Hepatocyte (in vitro differentiated cells): Measurements from ENCODE around the gene GSTA5. TPM values are rescaled to one million over a fixed set of nuclear protein-coding genes. Genes with fewer than 3 reads are reported as not detected.
"Not testable (repeated sequence)": the region's sequence is repeated elsewhere in the genome, so short reads cannot be mapped to it uniquely, and the experiment has no call there.

Source experiments
- DNase-seq: peaks from one replicate; pipeline ENCODE4 v3.0.0-alpha.2; 2016; ENCODE audit warnings: low spot score
- H2AFZ ChIP-seq: fragments of 200-600 bp; sonication (generic); 2 replicates; pipeline ENCODE4 v1.6.0; 2016; ENCODE audit warnings: antibody characterized with exemption, mild to moderate bottlenecking
- H3K27ac ChIP-seq: fragments of 200-600 bp; sonication (generic); 2 replicates; pipeline ENCODE4 v1.5.1; 2016; ENCODE audit warnings: mild to moderate bottlenecking
- H3K27me3 ChIP-seq: fragments of 200-600 bp; sonication (generic); 2 replicates; pipeline ENCODE4 v1.6.1; 2016
- H3K36me3 ChIP-seq: fragments of 200-600 bp; sonication (generic); replicated peaks from 2 replicates; pipeline ENCODE4 v1.5.1; 2016; ENCODE audit warnings: low read depth; ENCODE audit not compliant: insufficient read depth
- H3K4me1 ChIP-seq: fragments of 200-600 bp; sonication (generic); 2 replicates; pipeline ENCODE4 v1.5.1; 2016; ENCODE audit warnings: mild to moderate bottlenecking, moderate library complexity; ENCODE audit not compliant: insufficient read depth
- H3K4me2 ChIP-seq: fragments of 200-600 bp; sonication (generic); 2 replicates; pipeline ENCODE4 v1.6.0; 2016
- H3K4me3 ChIP-seq: fragments of 200-600 bp; sonication (generic); 2 replicates; pipeline ENCODE4 v1.5.1; 2016; ENCODE audit warnings: mild to moderate bottlenecking
- H3K79me2 ChIP-seq: fragments of 200-600 bp; sonication (generic); 2 replicates; pipeline ENCODE4 v1.6.0; 2017; ENCODE audit warnings: mild to moderate bottlenecking
- H3K9me2 ChIP-seq: fragments of 200-600 bp; sonication (generic); replicated peaks from 2 replicates; pipeline ENCODE4 v1.6.0; 2017; ENCODE audit warnings: mild to moderate bottlenecking; ENCODE audit not compliant: insufficient read depth
- H3K9me3 ChIP-seq: fragments of 200-600 bp; sonication (generic); 2 replicates; pipeline ENCODE4 v1.5.1; 2016; ENCODE audit warnings: low read depth, mild to moderate bottlenecking
- H4K20me1 ChIP-seq: fragments of 200-600 bp; sonication (generic); 2 replicates; pipeline ENCODE4 v1.6.0; 2016; ENCODE audit warnings: mild to moderate bottlenecking; ENCODE audit not compliant: insufficient read depth, poor library complexity, severe bottlenecking
- EZH2 ChIP-seq: fragments of 200-600 bp; sonication (generic); IDR thresholded peaks from 2 replicates; pipeline ENCODE4 v1.6.1; 2016; ENCODE audit warnings: antibody characterized with exemption, mild to moderate bottlenecking, borderline replicate concordance
- EZH2phosphoT487 ChIP-seq: fragments of 200-600 bp; sonication (generic); IDR thresholded peaks from one replicate; pipeline ENCODE4 v1.6.1; 2018; ENCODE audit warnings: antibody characterized with exemption, mild to moderate bottlenecking, low read depth, moderate library complexity; ENCODE audit not compliant: unreplicated experiment, severe bottlenecking
- WGBS: methylation state at CpG from one replicate; pipeline ENCODE4 v1.1.6; 2016; ENCODE audit warnings: low lambda C conversion rate; ENCODE audit errors: missing lambda C conversion rate; 5-methylcytosine and 5-hydroxymethylcytosine counted together
- polyA plus RNA-seq: library from polyadenylated mRNA; unstranded; fragments of >200 nt; fragmentation: Nextera tagmentation; extraction: Ambion mirVana; gene quantifications from 2 replicates; pipeline ENCODE4 v1.2.1, GENCODE V29; 2016
- total RNA-seq: library from RNA; depleted of rRNA; stranded (reverse); fragments of >200 nt; gene quantifications from 2 replicates; pipeline ENCODE4 v1.2.3, GENCODE V29; 2014
- TF ChIP-seq, protein P1 (sequence below): fragments of 200-600 bp; sonication (generic); IDR thresholded peaks from 2 replicates; pipeline ENCODE4 v1.5.1; 2016; ENCODE audit warnings: antibody characterized with exemption, mild to moderate bottlenecking; ENCODE audit not compliant: poor library complexity

The GSTA5 gene
- total and polyA plus RNA-seq, 2 experiments from 2014 or later, result not detected

DNA sequence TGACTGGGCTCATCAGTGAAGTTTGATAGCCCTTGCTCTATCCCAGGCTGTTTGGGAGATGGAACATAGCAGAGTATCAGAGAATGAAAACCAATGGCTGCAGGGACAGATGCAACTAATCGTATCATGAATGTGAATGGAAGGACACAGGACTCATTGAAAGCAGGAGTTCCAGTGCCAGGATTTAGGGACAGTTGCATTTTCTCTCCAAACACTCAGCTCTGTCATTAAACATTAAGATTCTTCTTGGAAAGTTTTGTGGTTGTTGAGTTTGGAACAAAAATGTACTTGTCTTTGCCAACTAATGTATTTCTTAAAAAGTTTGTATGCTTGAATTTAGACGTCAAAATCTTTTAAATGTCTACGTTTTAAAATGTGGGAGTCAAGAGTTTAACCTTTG is 31.0 kb upstream of the GSTA5 start:
- no peaks in the 10 kb centered on the region for H3K36me3 ChIP-seq
- H3K79me2 ChIP-seq, result no peaks in the 10 kb centered on the region
- no peak overlapping the region for H3K4me2 ChIP-seq
- TF ChIP-seq EZH2phosphoT487 (no peak), EZH2 (no peak)
- TF ChIP-seq, protein P1, sequence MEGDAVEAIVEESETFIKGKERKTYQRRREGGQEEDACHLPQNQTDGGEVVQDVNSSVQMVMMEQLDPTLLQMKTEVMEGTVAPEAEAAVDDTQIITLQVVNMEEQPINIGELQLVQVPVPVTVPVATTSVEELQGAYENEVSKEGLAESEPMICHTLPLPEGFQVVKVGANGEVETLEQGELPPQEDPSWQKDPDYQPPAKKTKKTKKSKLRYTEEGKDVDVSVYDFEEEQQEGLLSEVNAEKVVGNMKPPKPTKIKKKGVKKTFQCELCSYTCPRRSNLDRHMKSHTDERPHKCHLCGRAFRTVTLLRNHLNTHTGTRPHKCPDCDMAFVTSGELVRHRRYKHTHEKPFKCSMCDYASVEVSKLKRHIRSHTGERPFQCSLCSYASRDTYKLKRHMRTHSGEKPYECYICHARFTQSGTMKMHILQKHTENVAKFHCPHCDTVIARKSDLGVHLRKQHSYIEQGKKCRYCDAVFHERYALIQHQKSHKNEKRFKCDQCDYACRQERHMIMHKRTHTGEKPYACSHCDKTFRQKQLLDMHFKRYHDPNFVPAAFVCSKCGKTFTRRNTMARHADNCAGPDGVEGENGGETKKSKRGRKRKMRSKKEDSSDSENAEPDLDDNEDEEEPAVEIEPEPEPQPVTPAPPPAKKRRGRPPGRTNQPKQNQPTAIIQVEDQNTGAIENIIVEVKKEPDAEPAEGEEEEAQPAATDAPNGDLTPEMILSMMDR, result no peak
- H3K9me3 ChIP-seq, result no peaks in the 10 kb centered on the region
- no peaks in the 10 kb centered on the region for H3K9me2 ChIP-seq
- H3K27ac ChIP-seq, result no peak overlapping the region
- no peaks in the 10 kb centered on the region for H4K20me1 ChIP-seq
- 72% methylated on average over 3 of the region's 3 CpGs for WGBS
- H3K4me1 ChIP-seq, result no peaks in the 10 kb centered on the region
- H2AFZ ChIP-seq, result no peak overlapping the region
- H3K27me3 ChIP-seq, result no peaks in the 10 kb centered on the region
- no peak for DNase-seq
- no peak overlapping the region for H3K4me3 ChIP-seq

DNA sequence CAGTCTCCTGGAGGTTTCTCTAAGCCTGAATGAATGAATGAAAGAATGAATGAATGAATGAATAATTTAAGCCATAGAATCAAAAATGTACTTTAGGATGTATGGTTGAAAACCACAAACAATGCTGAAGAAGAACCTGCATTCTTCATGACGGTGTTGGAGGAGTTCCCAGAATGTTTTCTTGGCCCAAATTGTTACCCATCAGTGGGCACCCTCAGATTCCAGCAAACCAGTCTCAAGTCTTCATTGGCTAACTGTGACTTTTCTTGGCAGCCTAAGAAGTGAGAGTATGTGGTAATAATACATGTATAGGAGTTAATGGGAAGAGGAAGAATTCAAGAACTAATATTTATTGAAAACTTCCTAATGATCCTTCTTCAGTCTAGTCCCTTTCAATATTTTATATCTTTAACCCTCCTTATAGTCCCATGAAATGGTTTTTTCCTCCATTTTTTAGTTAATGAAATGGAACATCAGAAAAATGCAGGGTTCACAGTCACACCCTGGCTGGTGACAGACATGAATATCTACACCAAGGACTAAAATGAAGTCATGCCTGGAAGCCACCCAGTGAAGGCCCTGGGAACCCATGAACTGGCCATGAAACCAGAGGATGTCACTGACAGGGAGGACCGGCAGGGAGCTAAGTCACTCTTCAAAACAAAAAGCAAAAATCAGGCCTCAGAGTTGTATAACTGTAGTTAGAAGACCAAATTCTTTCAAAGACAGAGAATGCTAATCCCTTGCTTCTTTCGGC is 29.9 kb upstream of the GSTA5 start:
- H3K27ac ChIP-seq, DNase-seq, H4K20me1 ChIP-seq, H3K9me3 ChIP-seq, H3K9me2 ChIP-seq, H3K79me2 ChIP-seq, H3K27me3 ChIP-seq, H3K4me2 ChIP-seq, H3K36me3 ChIP-seq, H2AFZ ChIP-seq, H3K4me1 ChIP-seq, H3K4me3 ChIP-seq: not testable (repeated sequence)
- WGBS, result 95% methylated on average over 3 of the region's 3 CpGs

DNA sequence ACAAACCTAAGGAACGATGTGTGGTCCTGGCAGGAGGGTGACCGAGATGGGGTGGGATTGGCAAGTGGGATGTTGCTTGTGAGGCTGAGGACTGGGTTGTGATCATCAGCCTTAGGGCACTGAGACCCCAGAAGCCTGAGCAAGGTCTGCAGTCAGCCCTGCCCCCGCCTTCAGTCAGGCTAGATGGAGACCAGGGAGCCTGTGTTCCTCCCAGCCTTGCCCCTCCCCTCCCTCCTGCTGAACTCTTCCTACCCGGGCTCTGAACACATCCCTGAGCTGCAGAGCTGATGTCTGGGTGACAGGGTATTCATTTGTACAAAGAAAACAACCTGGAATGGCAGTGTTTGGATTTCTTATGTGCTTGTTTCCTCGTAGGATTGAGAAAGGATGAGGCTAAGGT is 28.3 kb upstream of the GSTA5 start:
- not testable (repeated sequence) for H3K9me2 ChIP-seq, H3K9me3 ChIP-seq, H2AFZ ChIP-seq, H3K27ac ChIP-seq, H4K20me1 ChIP-seq, H3K4me3 ChIP-seq, H3K36me3 ChIP-seq, H3K4me1 ChIP-seq, H3K27me3 ChIP-seq, H3K79me2 ChIP-seq, H3K4me2 ChIP-seq, DNase-seq
- WGBS, result 69% methylated on average over 5 of the region's 5 CpGs

DNA sequence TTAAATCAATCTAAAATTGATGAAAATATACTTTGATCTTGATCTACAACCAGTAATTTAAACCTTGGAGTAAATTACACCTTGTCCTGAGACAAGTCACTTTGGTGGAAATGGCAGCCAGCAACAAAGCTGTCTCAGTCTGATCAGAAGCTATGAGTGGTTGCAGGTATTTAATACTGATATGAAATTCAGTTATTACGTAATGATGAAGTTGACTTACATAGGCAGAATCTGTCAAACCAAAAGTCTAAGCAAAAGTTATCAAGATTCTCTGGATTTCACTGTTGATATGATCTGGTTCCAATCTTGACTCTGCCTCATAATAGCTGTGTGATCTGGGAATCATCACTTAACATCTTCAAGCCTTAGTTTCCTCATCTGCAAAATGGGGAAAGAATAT is 27.6 kb upstream of the GSTA5 start:
- Histone ChIP-seq H2AFZ (no peak overlapping the region), H3K9me3 (no peaks in the 10 kb centered on the region), H3K4me1 (no peaks in the 10 kb centered on the region), H3K4me2 (no peak overlapping the region), H3K27ac (no peak overlapping the region), H3K27me3 (no peaks in the 10 kb centered on the region), H3K79me2 (no peaks in the 10 kb centered on the region), H4K20me1 (no peaks in the 10 kb centered on the region), H3K9me2 (no peaks in the 10 kb centered on the region), H3K36me3 (no peaks in the 10 kb centered on the region), H3K4me3 (no peak overlapping the region)
- no peak for DNase-seq
- 95% methylated on average over 1 of the region's 1 CpG for WGBS
- TF ChIP-seq, protein P1, result no peak
- TF ChIP-seq EZH2, result no peak
- no peak for TF ChIP-seq EZH2phosphoT487

DNA sequence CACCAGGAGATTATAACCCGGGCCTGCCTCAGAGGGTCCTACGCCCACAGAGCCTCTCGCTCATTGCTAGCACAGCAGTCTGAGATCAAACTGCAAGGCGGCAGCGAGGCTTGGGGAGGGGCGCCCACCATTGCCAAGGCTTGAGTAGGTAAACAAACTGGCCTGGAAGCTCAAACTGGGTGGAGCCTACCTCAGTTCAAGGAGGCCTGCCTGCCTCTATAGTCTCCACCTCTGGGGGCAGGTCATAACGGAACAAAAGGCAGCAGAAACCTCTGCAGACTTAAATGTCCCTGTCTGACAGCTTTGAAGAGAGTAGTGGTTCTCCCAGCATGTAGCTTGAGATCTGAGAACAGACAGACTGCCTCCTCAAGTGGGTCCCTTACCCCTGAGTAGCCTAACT is 20.5 kb upstream of the GSTA5 start:
- WGBS, result 43% methylated on average over 7 of the region's 7 CpGs
- not testable (repeated sequence) for H3K4me1 ChIP-seq, H3K9me2 ChIP-seq, H3K36me3 ChIP-seq, H3K27me3 ChIP-seq, H3K79me2 ChIP-seq, H4K20me1 ChIP-seq, H3K4me3 ChIP-seq, H2AFZ ChIP-seq, H3K9me3 ChIP-seq, H3K4me2 ChIP-seq, H3K27ac ChIP-seq
- peak; percentile 26 for DNase-seq
